Smooth muscle cell of trachea (primary cell): Measurements from ENCODE around the gene LRRC75B. TPM values are rescaled to one million over a fixed set of nuclear protein-coding genes. Genes with fewer than 3 reads are reported as not detected.

Experiments used
- total RNA-seq: library from RNA; depleted of rRNA; stranded (reverse); fragments of >200 nt; gene quantifications from 2 replicates; pipeline ENCODE4 v1.2.1, GENCODE V29; 2014

Gene LRRC75B
- total RNA-seq: 5.5 and 13.9 TPM in 2 replicates

GRCh38 chr22:24592851-24593558, at the start of gene LRRC75B:
LRRC75B (minus strand) TSS chr22:24593073; CDS start chr22:24593039, 34 bp downstream.

GRCh38 chr22:24602847-24603769, 10.2 kb upstream of the LRRC75B start, which contains the start of gene GGT1:
GGT1 (plus strand) TSS chr22:24603193; CDS start chr22:24611082, 7,889 bp downstream.

GRCh38 chr22:24555165-24556039, 37.5 kb downstream of the LRRC75B start, which contains the start of gene SNRPD3:
SNRPD3 (plus strand) TSS chr22:24555999; CDS start chr22:24557675, 1,676 bp downstream.

GRCh38 chr22:24554313-24555164, 38.3 kb downstream of the LRRC75B start, which contains the start of gene GUCD1:
GUCD1 (minus strand) TSS chr22:24555138; CDS start chr22:24554991, 147 bp downstream.

Other genes starting within 250 kb of the LRRC75B start
- 1.2 TPM in 2 replicates for gene ADORA2A, start 165.5 kb downstream of the LRRC75B start, total RNA-seq
- not detected in 2 replicates for gene UPB1, start 97.7 kb downstream of the LRRC75B start, total RNA-seq
- 122 and 245 TPM in 2 replicates for gene GUCD1, start 37.9 kb downstream of the LRRC75B start, total RNA-seq
- gene SNRPD3, start 37.1 kb downstream of the LRRC75B start, total RNA-seq: 88.3 and 172 TPM in 2 replicates
- 0.44 and 2.6 TPM in 2 replicates for gene GGT1, start 10.1 kb upstream of the LRRC75B start, total RNA-seq
- not detected in 2 replicates for gene PIWIL3, start 181.6 kb upstream of the LRRC75B start, total RNA-seq
- gene SGSM1, start 213.1 kb upstream of the LRRC75B start, total RNA-seq: not detected in 2 replicates